ENCODE data around the gene ARHGAP9.

DNA sequence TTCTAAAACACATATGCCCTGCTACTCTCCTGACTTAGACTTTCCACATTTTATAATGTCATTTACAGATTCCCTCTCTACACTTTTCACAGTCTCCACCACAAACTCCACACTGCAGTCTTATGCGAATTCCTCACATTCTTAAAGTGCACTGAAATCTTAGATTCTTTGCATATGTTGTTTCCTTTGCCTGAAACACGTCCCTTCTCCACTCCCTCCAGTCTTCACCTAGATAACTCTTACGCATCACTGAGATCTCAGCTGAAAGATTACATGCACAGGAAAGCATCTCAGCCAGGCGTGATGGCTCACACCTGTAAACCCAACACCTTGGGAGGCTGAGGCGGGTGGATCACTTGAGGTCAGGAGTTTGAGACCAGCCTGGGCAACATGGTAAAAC is 3.8 kb upstream of the ARHGAP9 start:
- TF ChIP-seq, protein P1, sequence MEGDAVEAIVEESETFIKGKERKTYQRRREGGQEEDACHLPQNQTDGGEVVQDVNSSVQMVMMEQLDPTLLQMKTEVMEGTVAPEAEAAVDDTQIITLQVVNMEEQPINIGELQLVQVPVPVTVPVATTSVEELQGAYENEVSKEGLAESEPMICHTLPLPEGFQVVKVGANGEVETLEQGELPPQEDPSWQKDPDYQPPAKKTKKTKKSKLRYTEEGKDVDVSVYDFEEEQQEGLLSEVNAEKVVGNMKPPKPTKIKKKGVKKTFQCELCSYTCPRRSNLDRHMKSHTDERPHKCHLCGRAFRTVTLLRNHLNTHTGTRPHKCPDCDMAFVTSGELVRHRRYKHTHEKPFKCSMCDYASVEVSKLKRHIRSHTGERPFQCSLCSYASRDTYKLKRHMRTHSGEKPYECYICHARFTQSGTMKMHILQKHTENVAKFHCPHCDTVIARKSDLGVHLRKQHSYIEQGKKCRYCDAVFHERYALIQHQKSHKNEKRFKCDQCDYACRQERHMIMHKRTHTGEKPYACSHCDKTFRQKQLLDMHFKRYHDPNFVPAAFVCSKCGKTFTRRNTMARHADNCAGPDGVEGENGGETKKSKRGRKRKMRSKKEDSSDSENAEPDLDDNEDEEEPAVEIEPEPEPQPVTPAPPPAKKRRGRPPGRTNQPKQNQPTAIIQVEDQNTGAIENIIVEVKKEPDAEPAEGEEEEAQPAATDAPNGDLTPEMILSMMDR (IDR thresholded peaks at IDR 0.05) = no peak
- no peak for TF ChIP-seq POLR2A (IDR thresholded peaks at IDR 0.05)
